Neuronal stem cell (in vitro differentiated cells): ENCODE results near the gene SGMS2.
"Not testable (repeated sequence)": the region's sequence is repeated elsewhere in the genome, so short reads cannot be mapped to it uniquely, and the experiment has no call there.

Source experiments
- DNase-seq: peaks from one replicate; pipeline ENCODE4 v3.0.0-alpha.2; 2013; ENCODE audit warnings: low spot score
- H2AFZ ChIP-seq: one replicate; pipeline ENCODE4 v1.6.1; 2013; ENCODE audit warnings: mild to moderate bottlenecking, low read length, inconsistent platforms
- H2AK5ac ChIP-seq: 2 replicates; pipeline ENCODE4 v1.6.1; 2013; ENCODE audit warnings: low read depth, mild to moderate bottlenecking, inconsistent platforms, low read length, moderate library complexity, mixed read lengths
- H2BK120ac ChIP-seq: 2 replicates; pipeline ENCODE4 v1.6.1; 2013; ENCODE audit warnings: low read depth, mild to moderate bottlenecking, inconsistent platforms, low read length, moderate library complexity, mixed read lengths
- H2BK12ac ChIP-seq: one replicate; pipeline ENCODE4 v1.6.1; 2013; ENCODE audit warnings: low read length, inconsistent platforms
- H2BK15ac ChIP-seq: 2 replicates; pipeline ENCODE4 v1.6.1; 2013; ENCODE audit warnings: mild to moderate bottlenecking, low read length, inconsistent platforms, mixed read lengths
- H2BK5ac ChIP-seq: one replicate; pipeline ENCODE4 v1.6.1; 2013; ENCODE audit warnings: inconsistent platforms, mild to moderate bottlenecking, low read length, moderate library complexity
- H3K14ac ChIP-seq: one replicate; pipeline ENCODE4 v1.6.1; 2013; ENCODE audit warnings: low read length, inconsistent platforms
- H3K18ac ChIP-seq: 2 replicates; pipeline ENCODE4 v1.6.1; 2013; ENCODE audit warnings: low read length, inconsistent platforms
- H3K23ac ChIP-seq: 2 replicates; pipeline ENCODE4 v1.6.1; 2013; ENCODE audit warnings: low read depth, mild to moderate bottlenecking, mixed read lengths, low read length, inconsistent platforms; ENCODE audit not compliant: poor library complexity
- H3K27ac ChIP-seq: replicated peaks from 3 replicates; pipeline ENCODE4 v1.5.1; 2013; ENCODE audit warnings: low read length, inconsistent platforms
- H3K27me3 ChIP-seq, 3 experiments: 2 replicates each; pipeline ENCODE4 v1.6.1; 2013; ENCODE audit warnings: low read length in 3 of 3, mild to moderate bottlenecking in 2 of 3, inconsistent platforms in 1 of 3, low read depth in 1 of 3, mixed read lengths in 1 of 3, moderate library complexity in 1 of 3; ENCODE audit not compliant: control insufficient read depth in 3 of 3, insufficient read depth in 3 of 3
- H3K36me3 ChIP-seq, 2 donors: replicated peaks in 1 of 2; 2 replicates each; pipeline ENCODE4 v1.6.1; 2013; ENCODE audit warnings: low read length in 2 of 2; ENCODE audit not compliant: control insufficient read depth in 2 of 2, insufficient read depth in 2 of 2
- H3K4ac ChIP-seq: 2 replicates; pipeline ENCODE4 v1.6.1; 2013; ENCODE audit warnings: inconsistent platforms, mild to moderate bottlenecking, low read length, moderate library complexity
- H3K4me1 ChIP-seq, 2 donors: 1 replicate in 1 of 2; 2 replicates in 1 of 2; pipeline ENCODE4 v1.6.1; 2013; ENCODE audit warnings: low read length in 2 of 2, low read depth in 1 of 2; ENCODE audit not compliant: control insufficient read depth in 2 of 2, insufficient read depth in 1 of 2
- H3K4me2 ChIP-seq: one replicate; pipeline ENCODE4 v1.6.1; 2013; ENCODE audit warnings: mild to moderate bottlenecking, low read length, inconsistent platforms; ENCODE audit not compliant: insufficient read depth, poor library complexity, severe bottlenecking
- H3K4me3 ChIP-seq, 2 donors: 2 replicates each; pipeline ENCODE4 v1.5.1; 2013; ENCODE audit warnings: low read length in 2 of 2, mild to moderate bottlenecking in 2 of 2, inconsistent platforms in 1 of 2, moderate library complexity in 1 of 2
- H3K79me1 ChIP-seq: one replicate; pipeline ENCODE4 v1.6.1; 2013; ENCODE audit warnings: low read depth, mild to moderate bottlenecking, inconsistent platforms, low read length, moderate library complexity
- H3K9ac ChIP-seq: one replicate; pipeline ENCODE4 v1.6.1; 2013; ENCODE audit warnings: mild to moderate bottlenecking, low read depth, low read length, inconsistent platforms; ENCODE audit not compliant: poor library complexity
- H3K9me3 ChIP-seq, 2 donors: replicated peaks in 1 of 2; 2 replicates each; pipeline versions ENCODE3 to v1.6.1; 2013; ENCODE audit warnings: low read length in 2 of 2, mild to moderate bottlenecking in 2 of 2, inconsistent platforms in 1 of 2, low read depth in 1 of 2, mixed read lengths in 1 of 2, moderate library complexity in 1 of 2; ENCODE audit not compliant: control insufficient read depth in 2 of 2, insufficient read depth in 1 of 2
- H4K8ac ChIP-seq: one replicate; pipeline ENCODE4 v1.6.1; 2013; ENCODE audit warnings: low read depth, mild to moderate bottlenecking, inconsistent platforms, low read length, moderate library complexity
- H4K91ac ChIP-seq: one replicate; pipeline ENCODE4 v1.6.1; 2013; ENCODE audit warnings: low read length, low read depth, mild to moderate bottlenecking, inconsistent platforms; ENCODE audit not compliant: poor library complexity
- WGBS, 2 donors: extraction: QIAGEN DNeasy Blood & Tissue Kit; methylation state at CpG; one replicate each; pipeline ENCODE4 v1.1.7; 2013; ENCODE audit warnings: missing lambda C conversion rate in 2 of 2, mixed read lengths in 1 of 2; ENCODE audit not compliant: insufficient read length in 2 of 2, insufficient replicate concordance in 1 of 2; ENCODE audit errors: extremely low coverage in 2 of 2; 5-methylcytosine and 5-hydroxymethylcytosine counted together

SGMS2 gene

GRCh38 chr4:107900508-107900907 is 75.8 kb downstream of the SGMS2 start:
- H4K91ac ChIP-seq = no peak overlapping the region
- WGBS, 2 donors = no CpG with 5 or more reads among the region's 3 CpGs
- H3K36me3 ChIP-seq = no peaks in the 10 kb centered on the region
- H3K27me3 ChIP-seq = no peaks in the 10 kb centered on the region
- H3K4me3 ChIP-seq = no peak overlapping the region
- no peak overlapping the region for H4K8ac ChIP-seq
- no peak overlapping the region for H3K23ac ChIP-seq
- no peak overlapping the region for H3K4ac ChIP-seq
- H3K14ac ChIP-seq = no peak overlapping the region
- no peak for DNase-seq
- H2BK120ac ChIP-seq = no peak overlapping the region
- H3K27ac ChIP-seq = no peak overlapping the region
- no peaks in the 10 kb centered on the region for H3K9me3 ChIP-seq
- no peak overlapping the region for H3K4me2 ChIP-seq
- H2AFZ ChIP-seq = no peak overlapping the region
- no peak overlapping the region for H2BK5ac ChIP-seq
- H2BK15ac ChIP-seq = no peak overlapping the region
- H3K9ac ChIP-seq = no peak overlapping the region
- no peaks in the 10 kb centered on the region for H3K79me1 ChIP-seq
- no peak overlapping the region for H2BK12ac ChIP-seq
- H2AK5ac ChIP-seq = no peak overlapping the region
- H3K18ac ChIP-seq = no peak overlapping the region
- H3K4me1 ChIP-seq = no peaks in the 10 kb centered on the region

- Histone ChIP-seq H3K4ac (no peak overlapping the region), H3K9ac (no peak overlapping the region), H2BK5ac (no peak overlapping the region), H3K4me2 (no peak overlapping the region), H3K27ac (no peak overlapping the region), H4K91ac (no peak overlapping the region), H3K14ac (no peak overlapping the region), H2AK5ac (no peak overlapping the region), H3K4me3 (no peak overlapping the region), H2BK15ac (no peak overlapping the region), H2BK12ac (no peak overlapping the region), H2AFZ (no peak overlapping the region), H3K27me3 (no peaks in the 10 kb centered on the region), H3K4me1 (no peaks in the 10 kb centered on the region), H2BK120ac (no peak overlapping the region), H3K36me3 (no peaks in the 10 kb centered on the region), H4K8ac (no peak overlapping the region), H3K79me1 (no peaks in the 10 kb centered on the region), H3K23ac (no peak overlapping the region), H3K18ac (no peak overlapping the region), H3K9me3 (no peaks in the 10 kb centered on the region)
- DNase-seq = no peak
- no CpG with 5 or more reads among the region's 2 CpGs for WGBS, 2 donors
These were observed 76.6 kb downstream of the SGMS2 start for GRCh38 chr4:107901213-107901934.

GRCh38 chr4:107902715-107903114 is 78.0 kb downstream of the SGMS2 start:
- no peak overlapping the region for H3K14ac ChIP-seq
- no peak overlapping the region for H3K4me3 ChIP-seq
- no peaks in the 10 kb centered on the region for H3K79me1 ChIP-seq
- no CpG with 5 or more reads among the region's 2 CpGs for WGBS, 2 donors
- H2AFZ ChIP-seq = no peak overlapping the region
- H4K8ac ChIP-seq = no peak overlapping the region
- H3K9ac ChIP-seq = no peak overlapping the region
- H4K91ac ChIP-seq = no peak overlapping the region
- no peak overlapping the region for H3K4ac ChIP-seq
- no peaks in the 10 kb centered on the region for H3K36me3 ChIP-seq
- H3K4me2 ChIP-seq = no peak overlapping the region
- no peaks in the 10 kb centered on the region for H3K9me3 ChIP-seq
- H3K23ac ChIP-seq = no peak overlapping the region
- no peak overlapping the region for H2BK15ac ChIP-seq
- no peak overlapping the region for H2BK12ac ChIP-seq
- no peak overlapping the region for H3K18ac ChIP-seq
- H3K27me3 ChIP-seq = no peaks in the 10 kb centered on the region
- H3K4me1 ChIP-seq = no peaks in the 10 kb centered on the region
- no peak overlapping the region for H2AK5ac ChIP-seq
- H2BK120ac ChIP-seq = no peak overlapping the region
- DNase-seq = no peak
- H3K27ac ChIP-seq = no peak overlapping the region
- no peak overlapping the region for H2BK5ac ChIP-seq

- H3K14ac ChIP-seq, H2BK15ac ChIP-seq, H2BK12ac ChIP-seq, H4K91ac ChIP-seq, H3K36me3 ChIP-seq, H3K4me3 ChIP-seq, H3K9ac ChIP-seq, H3K27me3 ChIP-seq, H2AFZ ChIP-seq, H3K4ac ChIP-seq, H3K4me2 ChIP-seq, H3K9me3 ChIP-seq, H3K18ac ChIP-seq, H2AK5ac ChIP-seq, H3K27ac ChIP-seq, H3K23ac ChIP-seq, H3K4me1 ChIP-seq, H3K79me1 ChIP-seq, H2BK120ac ChIP-seq, H2BK5ac ChIP-seq, H4K8ac ChIP-seq, DNase-seq: not testable (repeated sequence)
- no CpG with 5 or more reads among the region's 3 CpGs for WGBS, 2 donors
These were observed 80.3 kb downstream of the SGMS2 start for GRCh38 chr4:107905082-107905481.
